NCI-H1092 treated with DMSO at 0.1 percent for 48 hours (cell line): Measurements from ENCODE around the gene ZNF454.

ENCODE experiments used
- DNase-seq: peaks from one replicate; lab custom pipeline; 2025; lab: John Stamatoyannopoulos, UW

Gene ZNF454

GRCh38 chr5:178940569-178941360 is at the start of gene ZNF454:
Gene ZNF454 (plus strand): TSS chr5:178941198. CDS start chr5:178942792, 1,594 bp downstream.
- peak; percentile 87 for DNase-seq

- DNase-seq, result peak; percentile 42
These were observed 45.1 kb upstream of the ZNF454 start, which contains the start of gene ZFP2 for GRCh38 chr5:178895615-178896571. Gene ZFP2 (plus strand): TSS chr5:178895913. CDS start chr5:178931314, 35,401 bp downstream.

- DNase-seq, result no peak
These were observed 41.7 kb upstream of the ZNF454 start for GRCh38 chr5:178899289-178899688.

GRCh38 chr5:178902849-178903248 is 38.1 kb upstream of the ZNF454 start:
- DNase-seq, result no peak

GRCh38 chr5:178931846-178932760 is 8.9 kb upstream of the ZNF454 start:
- DNase-seq, result no peak

GRCh38 chr5:178941361-178941760 is 363 bp downstream of the ZNF454 start:
- DNase-seq, result no peak

GRCh38 chr5:178965465-178966055 is 24.6 kb downstream of the ZNF454 start:
- no peak for DNase-seq

GRCh38 chr5:178981381-178981780 is 40.4 kb downstream of the ZNF454 start:
- no peak for DNase-seq

GRCh38 chr5:178982941-178983340 is 41.9 kb downstream of the ZNF454 start:
- no peak for DNase-seq

GRCh38 chr5:178983728-178984127 is 42.7 kb downstream of the ZNF454 start:
- DNase-seq, result no peak

- DNase-seq, result no peak
These were observed 43.4 kb downstream of the ZNF454 start for GRCh38 chr5:178984145-178985072.

- DNase-seq, result no peak
These were observed 45.4 kb downstream of the ZNF454 start for GRCh38 chr5:178986326-178986960.

- no peak for DNase-seq
These were observed 47.6 kb downstream of the ZNF454 start for GRCh38 chr5:178988436-178989220.

- no peak for DNase-seq
These were observed 48.3 kb downstream of the ZNF454 start for GRCh38 chr5:178989311-178989710.

GRCh38 chr5:178990491-178990890 is 49.5 kb downstream of the ZNF454 start:
- no peak for DNase-seq

- no peak for DNase-seq
These were observed 50.5 kb downstream of the ZNF454 start for GRCh38 chr5:178991190-178992145.

GRCh38 chr5:178992291-178992895 is 51.4 kb downstream of the ZNF454 start:
- no peak for DNase-seq
